DMS153 treated with DMSO at 0.1 percent for 48 hours (cell line): ENCODE results near the gene DMD.
A peak's percentile ranks its signal among the peaks of the same experiment; 100 is the strongest.
"Not testable (repeated sequence)": the region's sequence is repeated elsewhere in the genome, so short reads cannot be mapped to it uniquely, and the experiment has no call there.

Experiments used
- DNase-seq: peaks from one replicate; lab custom pipeline; 2025; ENCODE audit not compliant: unreplicated experiment; lab: John Stamatoyannopoulos, UW

The DMD gene

GRCh38 chrX:32644476-32645245 is 566.7 kb downstream of the DMD start:
- DNase-seq: no peak

GRCh38 chrX:32642283-32642682 is 569.1 kb downstream of the DMD start:
- no peak for DNase-seq

- no peak for DNase-seq
These were observed 593.2 kb downstream of the DMD start for GRCh38 chrX:32618154-32618553.

GRCh38 chrX:32614707-32615106 is 596.6 kb downstream of the DMD start:
- no peak for DNase-seq

- DNase-seq: no peak
These were observed 612.2 kb downstream of the DMD start for GRCh38 chrX:32599156-32599555.

GRCh38 chrX:32598707-32599106 is 612.6 kb downstream of the DMD start:
- no peak for DNase-seq

- no peak for DNase-seq
These were observed 613.6 kb downstream of the DMD start for GRCh38 chrX:32597777-32598176.

- no peak for DNase-seq
These were observed 618.6 kb downstream of the DMD start for GRCh38 chrX:32592786-32593185.

- DNase-seq: no peak
These were observed 619.8 kb downstream of the DMD start for GRCh38 chrX:32591589-32591988.

GRCh38 chrX:32582729-32583128 is 628.6 kb downstream of the DMD start:
- DNase-seq: no peak

GRCh38 chrX:32576885-32577284 is 634.5 kb downstream of the DMD start:
- no peak for DNase-seq

- no peak for DNase-seq
These were observed 638.7 kb downstream of the DMD start for GRCh38 chrX:32572644-32573043.

GRCh38 chrX:32571579-32571978 is 639.8 kb downstream of the DMD start:
- DNase-seq: no peak

GRCh38 chrX:32562261-32562660 is 649.1 kb downstream of the DMD start:
- DNase-seq: no peak

GRCh38 chrX:32545101-32545500 is 666.2 kb downstream of the DMD start:
- DNase-seq: no peak

- no peak for DNase-seq
These were observed 672.8 kb downstream of the DMD start for GRCh38 chrX:32538554-32538953.

- no peak for DNase-seq
These were observed 677.5 kb downstream of the DMD start for GRCh38 chrX:32533848-32534247.

GRCh38 chrX:32532262-32532661 is 679.1 kb downstream of the DMD start:
- DNase-seq: no peak

- DNase-seq: peak; percentile 40
These were observed 680.4 kb downstream of the DMD start for GRCh38 chrX:32530802-32531403.

- not testable (repeated sequence) for DNase-seq
These were observed 682.9 kb downstream of the DMD start for GRCh38 chrX:32528451-32528850.

GRCh38 chrX:32525234-32525633 is 686.1 kb downstream of the DMD start:
- no peak for DNase-seq

GRCh38 chrX:32524385-32524784 is 687.0 kb downstream of the DMD start:
- no peak for DNase-seq

GRCh38 chrX:32520789-32521188 is 690.6 kb downstream of the DMD start:
- DNase-seq: no peak
